ENCODE measurements around the gene ZBTB6. TPM values are rescaled to one million over a fixed set of nuclear protein-coding genes. Genes with fewer than 3 reads are reported as not detected.

ZBTB6 gene, protein sequence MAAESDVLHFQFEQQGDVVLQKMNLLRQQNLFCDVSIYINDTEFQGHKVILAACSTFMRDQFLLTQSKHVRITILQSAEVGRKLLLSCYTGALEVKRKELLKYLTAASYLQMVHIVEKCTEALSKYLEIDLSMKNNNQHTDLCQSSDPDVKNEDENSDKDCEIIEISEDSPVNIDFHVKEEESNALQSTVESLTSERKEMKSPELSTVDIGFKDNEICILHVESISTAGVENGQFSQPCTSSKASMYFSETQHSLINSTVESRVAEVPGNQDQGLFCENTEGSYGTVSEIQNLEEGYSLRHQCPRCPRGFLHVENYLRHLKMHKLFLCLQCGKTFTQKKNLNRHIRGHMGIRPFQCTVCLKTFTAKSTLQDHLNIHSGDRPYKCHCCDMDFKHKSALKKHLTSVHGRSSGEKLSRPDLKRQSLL
- total RNA-seq (2014; rRNA removed; shearing (Covaris generic)) = 8.6 and 11.7 TPM in 2 replicates

DNA sequence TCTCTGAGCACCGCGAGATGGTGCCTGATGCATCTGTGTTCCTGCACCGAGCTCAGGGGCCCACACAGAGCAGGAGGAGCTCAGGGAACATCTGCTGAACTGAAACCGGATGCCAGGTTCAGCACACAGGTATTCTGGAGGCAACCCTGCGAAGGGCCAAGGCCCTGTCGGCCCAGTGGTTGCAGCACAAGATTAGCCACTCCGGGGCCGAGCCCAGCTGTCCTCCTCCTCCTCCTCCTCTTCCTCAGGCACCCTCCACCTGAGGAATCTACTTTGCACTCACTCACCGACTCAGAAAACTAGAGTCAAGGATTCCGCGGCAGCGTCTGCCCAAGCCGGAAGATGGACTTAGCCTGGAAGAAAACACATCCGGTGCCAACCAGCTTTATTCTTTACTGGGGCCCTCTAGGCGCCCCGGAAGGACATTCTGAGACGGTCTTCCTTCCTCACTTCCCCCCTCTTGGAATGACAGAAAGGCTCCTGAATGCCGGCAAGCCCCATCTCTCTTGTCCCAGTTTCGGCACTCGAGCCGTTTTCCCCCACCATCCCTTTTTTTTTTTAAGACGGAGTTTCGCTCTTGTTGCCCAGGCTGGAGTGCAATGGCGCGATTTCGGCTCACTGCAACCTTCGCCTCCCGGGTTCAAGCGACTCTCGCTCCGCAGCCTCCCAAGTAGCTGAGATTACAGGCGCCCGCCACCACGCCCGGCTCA lies at the start of gene ZBTB6:
Gene ZBTB6, minus strand, starts transcription at position 360 of the 710 bp plus-strand sequence. CDS start 1,251 bp downstream, outside the sequence.
- DNase-seq = peak; percentile 84
- Histone ChIP-seq H3K27me3 (ENCODE audit: control insufficient read depth, insufficient read depth, low read length) (no peaks in the 10 kb centered on the region), H3K36me3 (replicated peaks; ENCODE audit: control insufficient read depth, insufficient read depth, low read length) (peaks cover 10% of the 10 kb centered on the region)

DNA sequence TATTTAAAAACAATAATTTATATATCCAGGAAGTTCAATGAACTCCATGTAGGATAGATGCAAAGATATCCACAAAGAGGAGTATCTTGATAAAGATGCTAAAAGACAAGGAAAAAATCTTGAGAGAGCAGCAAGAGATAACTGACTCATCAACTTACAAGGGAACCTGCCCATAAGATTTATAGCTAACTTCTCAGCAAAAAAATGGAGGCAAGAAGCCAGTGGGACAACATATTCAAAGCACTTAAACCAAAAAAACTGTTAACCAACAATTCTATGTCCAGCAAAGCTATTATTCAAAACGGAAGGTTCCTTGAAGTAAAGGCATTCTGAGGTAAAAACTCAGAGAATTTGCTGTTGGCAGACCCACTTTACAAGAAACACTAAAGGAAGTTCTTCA lies 48.0 kb upstream of the ZBTB6 start:
- DNase-seq = no peak
- peaks cover 4% of the 10 kb centered on the region for H3K36me3 ChIP-seq (replicated peaks; ENCODE audit: control insufficient read depth, insufficient read depth, low read length)
- no peaks in the 10 kb centered on the region for H3K27me3 ChIP-seq (ENCODE audit: control insufficient read depth, insufficient read depth, low read length)
- H3K4me3 ChIP-seq (ENCODE audit: insufficient read depth, low read depth, low read length) = no peak overlapping the region

More for the DNA sequence above, at the start of gene ZBTB6:
- peak within 1 kb of the TSS; percentile 80 for H3K4me3 ChIP-seq (ENCODE audit: insufficient read depth, low read depth, low read length)

DNA sequence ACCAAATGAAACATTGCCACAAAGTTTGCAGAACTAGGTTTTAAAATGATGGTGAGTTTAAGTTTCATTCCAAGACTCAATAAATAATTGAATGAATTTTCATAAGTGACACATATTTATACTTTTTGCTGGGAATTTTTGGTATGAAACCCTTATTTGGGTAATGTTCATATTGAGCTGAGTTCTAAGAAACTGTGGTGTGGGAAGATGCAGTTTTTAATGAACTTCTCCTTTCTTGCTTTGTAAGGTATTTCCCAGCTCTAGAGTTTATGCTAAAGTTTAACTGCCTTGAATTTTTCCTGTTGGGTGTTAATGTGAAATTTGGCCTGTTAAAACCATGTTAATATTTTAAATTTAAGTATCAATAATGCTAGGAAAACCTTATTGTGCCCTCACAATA lies 42.8 kb upstream of the ZBTB6 start:
- no peaks in the 10 kb centered on the region for H3K27me3 ChIP-seq (ENCODE audit: control insufficient read depth, insufficient read depth, low read length)
- H3K4me3 ChIP-seq (ENCODE audit: insufficient read depth, low read depth, low read length) = no peak overlapping the region
- no peak for DNase-seq
- H3K36me3 ChIP-seq (replicated peaks; ENCODE audit: control insufficient read depth, insufficient read depth, low read length) = peaks cover 4% of the 10 kb centered on the region

DNA sequence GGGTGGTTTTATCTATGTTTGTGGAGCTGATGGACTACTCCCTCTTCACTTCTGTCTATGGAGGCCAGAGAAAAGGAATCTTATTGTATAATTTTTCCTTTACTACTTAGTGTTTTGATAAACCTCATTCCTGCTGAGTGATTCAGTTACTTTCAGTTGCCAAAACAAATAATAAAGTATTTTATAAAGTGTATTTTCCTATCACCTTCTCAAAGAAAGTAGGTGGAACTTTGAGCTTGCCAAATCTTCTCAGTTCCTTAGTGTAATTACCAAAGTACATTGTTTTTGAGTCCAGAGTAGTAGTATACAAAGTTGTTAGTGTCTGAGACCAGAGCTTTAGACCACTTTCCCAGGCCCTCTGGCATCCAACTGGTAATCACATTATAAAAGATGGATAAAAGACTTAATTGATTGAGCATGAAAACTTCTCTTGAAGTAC lies 41.1 kb upstream of the ZBTB6 start:
- DNase-seq = no peak
- no peaks in the 10 kb centered on the region for H3K27me3 ChIP-seq (ENCODE audit: control insufficient read depth, insufficient read depth, low read length)
- H3K36me3 ChIP-seq (replicated peaks; ENCODE audit: control insufficient read depth, insufficient read depth, low read length) = peaks cover 2% of the 10 kb centered on the region; the same call in 1 of the 2 replicates
- no peak overlapping the region for H3K4me3 ChIP-seq (ENCODE audit: insufficient read depth, low read depth, low read length)

DNA sequence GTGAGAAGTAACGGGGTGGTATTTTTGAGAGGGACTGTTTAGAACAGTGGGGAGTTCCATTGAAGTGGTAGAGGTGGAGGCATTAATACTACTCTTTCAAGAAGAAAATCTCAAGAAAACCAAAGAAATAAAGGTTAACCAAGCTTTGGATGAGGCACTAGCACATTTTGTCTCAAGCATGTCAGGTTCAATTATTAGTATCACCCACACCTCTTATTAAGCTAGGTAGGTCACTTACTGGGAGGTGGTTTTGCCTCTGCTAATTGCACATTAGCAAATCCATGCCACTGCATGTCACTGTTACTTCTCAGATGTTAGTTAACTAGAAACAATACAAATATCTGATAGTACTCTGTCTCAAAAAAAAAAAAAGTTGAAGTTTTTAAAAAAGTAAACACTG lies 37.9 kb upstream of the ZBTB6 start:
- Histone ChIP-seq H3K27me3 (ENCODE audit: control insufficient read depth, insufficient read depth, low read length) (no peaks in the 10 kb centered on the region), H3K36me3 (replicated peaks; ENCODE audit: control insufficient read depth, insufficient read depth, low read length) (no peaks in the 10 kb centered on the region), H3K4me3 (ENCODE audit: insufficient read depth, low read depth, low read length) (no peak overlapping the region)
- no peak for DNase-seq

DNA sequence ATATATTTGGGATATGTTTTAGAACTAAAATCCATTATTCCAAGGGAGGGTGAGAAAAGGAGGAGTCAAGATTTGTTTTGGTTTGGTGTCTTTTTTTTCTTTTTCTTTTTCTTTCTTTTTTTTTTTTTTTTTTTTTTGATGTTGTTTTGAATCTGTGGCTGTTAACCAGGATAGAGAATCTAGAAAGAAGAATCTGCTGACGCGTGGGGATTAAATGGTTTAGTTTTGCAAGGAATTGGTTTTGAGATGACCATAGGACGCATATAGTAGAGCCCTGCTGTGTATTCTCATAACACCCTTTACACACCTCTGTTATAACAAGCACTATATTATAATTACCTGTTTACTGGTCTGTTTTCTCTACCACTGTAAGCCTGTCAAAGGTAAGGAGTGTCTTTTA lies 37.1 kb upstream of the ZBTB6 start:
- Histone ChIP-seq H3K36me3 (replicated peaks; ENCODE audit: control insufficient read depth, insufficient read depth, low read length) (no peaks in the 10 kb centered on the region), H3K4me3 (ENCODE audit: insufficient read depth, low read depth, low read length) (no peak overlapping the region)
- no peak for DNase-seq

DNA sequence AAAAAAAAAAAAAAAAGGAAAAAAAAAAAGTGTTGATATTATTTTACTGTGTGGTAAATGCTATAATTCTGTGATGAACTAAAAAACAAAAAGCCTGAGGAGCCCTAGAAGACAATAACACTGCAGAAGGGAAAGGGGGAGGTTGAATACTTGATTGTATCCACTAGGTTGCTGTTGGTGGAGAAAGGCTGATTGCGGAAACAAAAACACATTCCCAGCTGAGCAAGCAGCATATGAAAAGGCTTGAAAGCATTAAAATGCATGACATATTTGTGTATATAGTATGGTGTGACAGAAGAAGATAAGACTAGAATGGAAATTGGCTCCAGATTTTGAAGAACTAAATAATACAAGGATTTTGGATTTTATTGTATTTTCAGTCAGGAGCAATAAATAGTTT lies 36.6 kb upstream of the ZBTB6 start:
- Histone ChIP-seq H3K27me3 (ENCODE audit: control insufficient read depth, insufficient read depth, low read length) (no peaks in the 10 kb centered on the region), H3K4me3 (ENCODE audit: insufficient read depth, low read depth, low read length) (no peak overlapping the region), H3K36me3 (replicated peaks; ENCODE audit: control insufficient read depth, insufficient read depth, low read length) (no peaks in the 10 kb centered on the region)
- DNase-seq = peak; percentile 27

More for the DNA sequence above, 37.1 kb upstream of the ZBTB6 start:
- H3K27me3 ChIP-seq (ENCODE audit: control insufficient read depth, insufficient read depth, low read length) = no peaks in the 10 kb centered on the region

DNA sequence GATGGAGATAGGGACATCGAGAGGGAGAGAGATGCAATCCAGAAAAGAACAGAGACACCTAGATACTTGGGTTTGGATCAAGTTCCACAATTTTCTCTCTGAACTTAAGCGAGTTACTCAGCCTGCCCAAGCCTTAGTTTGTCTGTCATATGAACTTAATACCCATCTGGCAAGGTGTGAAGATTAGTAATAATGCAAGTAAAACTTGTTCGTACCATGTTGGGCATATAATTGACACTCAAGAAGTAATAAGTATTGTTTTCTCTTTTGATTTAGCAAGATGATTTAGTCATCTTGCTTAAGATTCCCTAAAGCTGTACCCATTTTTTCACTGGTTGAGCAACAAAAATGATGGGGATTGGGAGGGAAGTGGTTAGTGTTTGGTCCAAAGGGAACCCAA lies 35.2 kb upstream of the ZBTB6 start:
- Histone ChIP-seq H3K27me3 (ENCODE audit: control insufficient read depth, insufficient read depth, low read length) (no peaks in the 10 kb centered on the region), H3K4me3 (ENCODE audit: insufficient read depth, low read depth, low read length) (no peak overlapping the region), H3K36me3 (replicated peaks; ENCODE audit: control insufficient read depth, insufficient read depth, low read length) (no peaks in the 10 kb centered on the region; the same call in 1 of the 2 replicates)
- DNase-seq = no peak

DNA sequence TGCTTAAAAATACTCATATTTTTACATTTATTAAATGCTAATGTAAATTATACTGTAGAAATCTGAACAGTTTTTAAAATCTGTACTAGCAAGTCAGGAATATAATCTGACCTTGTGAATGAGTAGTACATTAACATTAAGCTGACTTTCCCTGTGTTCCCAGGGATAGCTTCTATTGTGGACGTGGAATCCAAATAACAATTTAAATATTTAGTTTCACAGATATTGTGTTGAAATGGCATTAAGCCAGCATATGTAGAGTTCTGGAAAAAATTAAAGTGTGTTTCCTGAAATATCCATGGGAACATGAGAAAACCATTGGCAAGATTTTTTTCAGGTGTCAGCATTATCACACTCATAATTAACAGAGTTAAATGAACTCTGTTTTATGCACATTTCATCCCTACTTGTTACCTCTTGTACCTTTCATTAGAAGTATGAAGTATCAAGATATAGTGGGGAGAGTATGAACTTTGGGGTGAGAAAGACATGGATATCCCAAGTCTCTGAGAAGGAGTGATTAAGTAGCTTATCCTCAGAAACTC lies 33.4 kb upstream of the ZBTB6 start:
- H3K27me3 ChIP-seq (ENCODE audit: control insufficient read depth, insufficient read depth, low read length) = no peaks in the 10 kb centered on the region
- no peak overlapping the region for H3K4me3 ChIP-seq (ENCODE audit: insufficient read depth, low read depth, low read length)
- no peak for DNase-seq
- no peaks in the 10 kb centered on the region; the same call in 1 of the 2 replicates for H3K36me3 ChIP-seq (replicated peaks; ENCODE audit: control insufficient read depth, insufficient read depth, low read length)

DNA sequence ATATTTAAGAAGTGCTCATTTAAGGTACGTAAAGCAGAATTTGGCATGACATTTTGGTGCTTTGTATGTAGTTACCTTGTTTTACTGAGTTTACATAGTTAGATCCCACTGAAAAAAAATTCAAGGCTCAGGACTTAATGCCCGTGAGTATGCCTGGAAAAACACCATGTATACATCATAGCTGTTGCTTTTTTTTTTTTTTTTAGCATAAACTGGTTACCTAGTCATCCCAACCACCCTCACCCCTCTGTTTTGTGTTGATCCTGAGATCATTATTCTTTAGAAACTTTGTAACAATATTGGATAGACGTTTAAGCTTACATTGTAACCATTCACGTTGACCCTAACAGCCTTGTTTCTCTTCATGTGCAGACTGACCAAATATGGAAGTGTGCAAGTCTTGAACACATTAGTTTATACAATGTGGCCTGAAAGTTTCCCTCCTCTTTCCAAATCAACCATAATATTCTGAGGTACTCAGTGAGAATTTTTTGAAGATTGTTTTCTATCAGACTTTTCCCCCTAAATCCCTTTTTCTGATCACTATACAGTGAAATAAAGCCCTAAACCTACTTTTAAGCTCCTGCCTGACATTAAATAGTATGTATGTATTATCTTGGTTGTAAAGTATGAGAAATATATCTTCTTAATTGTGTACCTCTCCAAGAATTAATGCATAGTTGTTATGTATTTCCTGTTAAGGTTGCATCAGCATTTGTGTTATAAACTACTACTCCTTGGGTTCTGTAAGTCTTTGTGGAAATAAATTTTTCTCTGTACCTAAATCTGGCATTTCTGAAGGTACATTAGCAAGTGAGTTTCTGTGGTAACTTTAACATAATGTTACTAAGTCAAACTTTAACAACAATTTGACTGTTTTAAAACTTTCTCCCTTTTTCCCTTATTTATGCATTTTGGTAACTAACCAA lies 32.1 kb upstream of the ZBTB6 start:
- no peaks in the 10 kb centered on the region; the same call in 1 of the 2 replicates for H3K36me3 ChIP-seq (replicated peaks; ENCODE audit: control insufficient read depth, insufficient read depth, low read length)
- no peak overlapping the region for H3K4me3 ChIP-seq (ENCODE audit: insufficient read depth, low read depth, low read length)
- H3K27me3 ChIP-seq (ENCODE audit: control insufficient read depth, insufficient read depth, low read length) = no peaks in the 10 kb centered on the region
- no peak for DNase-seq

DNA sequence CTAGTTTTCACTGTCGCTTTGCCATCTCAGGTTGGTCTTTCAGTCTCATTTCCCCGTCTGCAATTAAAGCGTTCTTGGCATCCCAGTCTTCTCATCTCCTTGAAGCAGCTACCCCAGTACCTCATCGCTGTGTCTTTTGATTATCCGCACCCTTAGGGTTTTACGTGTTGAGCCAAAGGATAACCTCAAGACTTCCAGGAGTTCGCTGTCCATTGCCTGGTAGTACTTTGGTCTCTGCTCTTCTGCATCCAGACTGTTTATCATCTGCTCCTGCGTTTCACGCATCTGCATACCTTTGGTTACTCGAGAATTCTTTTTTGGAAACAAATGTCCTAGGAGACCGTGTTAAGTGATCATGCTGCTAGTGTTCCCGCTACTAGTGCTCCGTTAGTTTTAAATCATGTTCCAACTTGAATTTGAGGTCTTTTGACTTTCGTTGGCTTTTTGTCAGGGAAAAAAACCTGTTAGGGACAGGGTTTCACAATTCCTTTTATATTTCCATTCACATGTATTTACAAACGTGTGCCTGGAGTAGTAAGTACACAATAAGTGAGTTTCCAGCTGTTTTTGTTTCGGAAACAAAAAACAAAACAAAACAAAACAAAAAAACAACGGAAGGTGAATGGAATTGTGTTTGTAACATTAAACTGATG lies 28.6 kb upstream of the ZBTB6 start:
- DNase-seq = peak; percentile 22
- H3K27me3 ChIP-seq (ENCODE audit: control insufficient read depth, insufficient read depth, low read length) = no peaks in the 10 kb centered on the region
- H3K4me3 ChIP-seq (ENCODE audit: insufficient read depth, low read depth, low read length) = peak overlapping the region; percentile 71

DNA sequence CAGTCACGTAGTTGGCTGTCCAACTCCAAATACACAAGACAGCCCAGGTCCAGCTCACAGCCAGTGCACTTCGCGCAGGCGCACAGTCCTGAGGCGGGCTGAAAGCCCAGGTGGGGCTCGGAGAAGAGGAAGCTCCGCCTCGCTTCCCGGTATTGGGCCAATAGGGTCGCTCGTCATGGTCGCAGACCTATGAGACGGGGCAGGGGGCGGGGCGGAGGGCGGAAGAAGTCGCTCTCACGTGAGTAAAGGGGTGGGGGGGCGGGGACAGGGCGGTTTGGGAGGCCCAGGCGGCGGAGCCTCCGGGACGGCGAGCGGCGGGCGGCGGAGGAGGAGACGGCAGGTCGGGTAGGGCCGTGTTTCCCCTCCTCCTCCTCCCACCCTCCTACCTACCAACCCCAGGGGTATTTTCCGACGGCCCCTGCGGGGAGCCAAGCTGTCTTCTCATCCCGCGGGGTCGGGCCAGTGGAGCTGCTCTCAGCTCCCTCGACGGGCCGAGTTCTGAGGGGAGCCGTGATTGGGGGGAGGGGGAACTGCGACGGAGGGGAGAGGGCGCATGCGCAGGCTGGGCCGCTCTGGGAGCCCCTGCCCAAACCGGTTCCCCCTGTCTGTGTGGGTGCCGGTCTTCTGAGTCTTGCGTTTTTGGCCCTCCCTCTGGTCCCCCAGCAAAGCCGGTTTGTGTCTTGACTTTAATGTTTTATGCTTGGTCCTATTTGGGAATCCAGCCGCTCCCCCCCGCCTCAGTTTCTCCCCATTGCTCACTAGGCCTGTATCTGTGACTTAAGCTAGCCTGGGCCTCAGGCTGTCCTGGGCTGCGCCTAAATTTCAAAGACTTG lies 27.8 kb upstream of the ZBTB6 start, which contains the start of gene RABGAP1:
Gene RABGAP1, plus strand, starts transcription at position 272 of the 833 bp plus-strand sequence. CDS start 16,040 bp downstream, outside the sequence.
- Histone ChIP-seq H3K27me3 (ENCODE audit: control insufficient read depth, insufficient read depth, low read length) (no peaks in the 10 kb centered on the region), H3K4me3 (ENCODE audit: insufficient read depth, low read depth, low read length) (peak within 1 kb of the TSS; percentile 71), H3K36me3 (replicated peaks; ENCODE audit: control insufficient read depth, insufficient read depth, low read length) (peaks cover 5% of the 10 kb centered on the region)
- peak; percentile 97 for DNase-seq

More for the DNA sequence above, 28.6 kb upstream of the ZBTB6 start:
- H3K36me3 ChIP-seq (replicated peaks; ENCODE audit: control insufficient read depth, insufficient read depth, low read length) = no peaks in the 10 kb centered on the region; the same call in 1 of the 2 replicates

DNA sequence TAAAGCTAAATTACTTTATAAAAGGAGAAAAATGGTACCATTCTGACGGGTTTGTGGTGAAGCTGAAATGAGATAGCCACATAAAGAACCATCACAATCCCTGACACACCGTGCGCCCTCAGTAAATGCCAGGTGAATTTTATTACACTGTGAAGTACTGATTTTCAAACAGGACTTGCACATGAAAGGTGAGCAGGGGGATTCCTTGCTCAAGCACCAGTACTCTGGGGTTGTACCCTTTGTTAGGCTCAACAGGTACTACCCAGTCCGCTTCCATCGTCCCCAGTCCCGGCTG lies 27.3 kb upstream of the ZBTB6 start:
- H3K4me3 ChIP-seq (ENCODE audit: insufficient read depth, low read depth, low read length) = peak overlapping the region; percentile 25; the same call in 1 of the 2 replicates
- H3K36me3 ChIP-seq (replicated peaks; ENCODE audit: control insufficient read depth, insufficient read depth, low read length) = peaks cover 5% of the 10 kb centered on the region
- no peaks in the 10 kb centered on the region for H3K27me3 ChIP-seq (ENCODE audit: control insufficient read depth, insufficient read depth, low read length)
- no peak for DNase-seq
